NB4 (cell line): ENCODE measurements around the gene PRR15.

Source experiments
- CTCF ChIP-seq: IDR thresholded peaks from one replicate; pipeline ENCODE4 v1.5.1; 2012; ENCODE audit warnings: low read depth, low read length
- MAX ChIP-seq: IDR thresholded peaks from 2 replicates; pipeline ENCODE4 v1.6.1; 2011; ENCODE audit warnings: low read depth, low read length

GRCh38 chr7:29565982-29566746 is 2.5 kb downstream of the PRR15 start:
- no peak for TF ChIP-seq CTCF
- no peak for TF ChIP-seq MAX
